HG03025 (cell line): ENCODE data around the gene KCNJ18.
"Not testable (repeated sequence)": the region's sequence is repeated elsewhere in the genome, so short reads cannot be mapped to it uniquely, and the experiment has no call there.

Experiments used
- ATAC-seq: cut with Tn5 transposase; IDR thresholded peaks from one replicate; pipeline ENCODE4 v1.9.1; 2021; ENCODE audit warnings: mild to moderate bottlenecking, moderate library complexity; ENCODE audit not compliant: unreplicated experiment, low FRiP score

The KCNJ18 gene

DNA sequence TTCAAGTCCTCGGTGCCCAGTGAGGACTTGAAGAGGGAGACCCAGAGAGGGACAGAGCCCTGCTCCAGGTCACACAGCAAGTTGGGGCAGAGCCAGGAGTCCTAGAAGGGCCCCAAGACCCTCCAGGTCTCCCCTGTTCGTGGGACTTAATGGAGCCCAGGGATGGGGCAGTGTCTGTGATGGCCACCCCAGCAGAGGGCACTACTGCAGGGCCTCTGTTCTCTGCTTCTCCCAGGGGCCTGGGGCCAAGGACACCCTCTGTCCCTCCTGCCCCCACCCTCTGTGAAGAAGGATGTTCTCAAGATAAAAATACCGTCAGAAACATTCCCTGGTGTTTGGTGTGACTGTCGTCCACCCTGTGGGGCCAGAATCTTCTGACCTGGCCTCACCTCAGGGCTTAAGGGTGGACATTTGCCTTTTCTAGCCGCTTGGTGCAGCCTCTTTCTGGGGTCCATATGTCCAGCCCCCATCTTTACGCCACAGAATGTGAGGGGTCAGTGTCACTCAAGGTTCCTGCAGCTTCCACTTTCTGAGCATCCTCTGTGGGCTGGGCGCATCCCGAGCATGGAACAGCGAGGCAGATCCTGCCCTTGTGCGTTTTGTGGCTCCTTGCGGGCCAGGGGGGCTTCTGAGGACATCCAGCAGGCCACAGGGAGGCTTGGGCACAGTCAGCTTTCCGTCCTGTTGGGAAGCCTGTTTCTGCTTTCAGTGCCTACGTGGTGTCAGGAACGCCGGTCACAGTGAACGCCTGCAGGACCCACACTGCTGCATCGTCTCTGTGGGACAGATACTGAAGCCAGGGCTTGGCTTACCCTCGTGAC lies at the start of gene KCNJ18:
KCNJ18 (plus strand) TSS at position 641 of the 821 bp plus-strand sequence. CDS start 10,264 bp downstream, outside the sequence.
- not testable (repeated sequence) for ATAC-seq

DNA sequence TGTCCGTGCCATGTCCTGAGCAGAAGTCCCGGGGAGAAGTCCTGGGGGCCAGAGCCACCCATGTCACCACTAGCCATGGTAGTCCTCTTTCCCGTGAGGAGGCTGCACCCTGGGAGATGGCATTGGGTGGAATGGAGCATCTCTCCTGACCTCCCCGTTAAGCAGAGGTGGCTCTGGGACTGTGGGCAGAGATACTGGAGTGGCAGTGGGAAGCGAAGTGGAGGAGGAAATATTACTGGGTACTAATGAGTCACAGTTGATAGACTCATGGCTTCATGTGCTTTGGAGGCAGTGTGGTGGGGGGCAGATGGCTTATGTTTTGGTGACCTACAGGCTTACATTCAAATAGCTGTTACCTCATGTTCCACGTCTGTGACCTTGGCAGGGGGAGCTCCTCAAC lies 44.2 kb upstream of the KCNJ18 start:
- not testable (repeated sequence) for ATAC-seq

DNA sequence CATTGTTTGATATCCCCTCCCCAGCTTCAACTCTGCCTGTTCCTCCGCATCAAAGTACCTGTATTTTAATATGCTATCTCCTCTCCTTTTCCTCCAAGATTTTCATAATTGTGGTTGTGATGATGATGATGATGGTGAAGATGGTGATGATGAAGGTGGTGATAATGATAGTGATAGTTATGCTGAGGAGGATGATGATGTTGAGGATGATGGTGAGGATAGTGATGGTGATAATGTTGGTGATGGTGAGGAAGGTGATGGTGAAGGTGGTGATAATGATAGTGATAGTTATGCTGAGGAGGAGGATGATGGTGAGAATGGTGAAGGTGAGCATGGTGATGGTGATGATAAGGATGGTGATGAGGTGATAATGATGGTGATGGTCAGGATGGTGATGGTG lies 42.3 kb upstream of the KCNJ18 start:
- ATAC-seq: not testable (repeated sequence)

DNA sequence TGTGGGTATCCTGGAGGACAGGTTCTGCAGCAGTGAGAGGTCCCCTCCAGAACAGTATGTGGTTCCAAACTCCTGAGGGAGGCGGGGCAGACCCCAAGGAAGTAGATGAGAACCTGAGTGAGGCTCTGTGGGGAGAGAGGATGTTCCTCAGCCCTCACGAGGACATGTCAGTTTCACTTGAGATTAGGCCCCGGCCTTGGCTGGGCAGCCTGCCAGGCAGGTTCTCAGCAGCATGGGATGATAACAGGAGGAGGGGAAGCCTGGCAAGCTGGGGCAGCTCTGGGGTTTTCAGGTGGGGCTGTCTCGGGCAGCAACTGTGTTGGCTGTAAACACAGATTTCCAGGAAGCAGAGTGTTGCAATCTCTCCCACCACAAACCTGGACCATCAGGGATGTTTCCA lies 40.3 kb upstream of the KCNJ18 start:
- not testable (repeated sequence) for ATAC-seq

DNA sequence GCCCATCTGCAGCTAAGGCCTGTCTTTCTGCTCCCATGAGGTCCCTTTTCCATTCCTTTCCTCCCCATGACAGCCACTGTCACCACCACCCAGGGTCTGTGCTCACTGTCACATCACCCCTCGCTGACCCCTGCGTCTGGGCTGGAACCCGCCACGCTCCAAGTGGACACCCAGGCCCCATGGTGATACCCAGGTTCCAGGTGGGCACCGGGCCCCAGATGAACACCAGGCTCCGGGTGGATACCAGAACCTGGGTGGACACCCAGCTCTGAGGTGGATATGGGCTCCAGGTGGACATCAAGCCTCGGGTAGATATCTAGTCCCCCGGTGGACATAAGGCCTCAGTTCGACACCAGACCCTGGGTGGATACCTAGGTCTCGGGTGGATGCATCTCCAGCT lies 39.1 kb upstream of the KCNJ18 start:
- ATAC-seq: not testable (repeated sequence)

DNA sequence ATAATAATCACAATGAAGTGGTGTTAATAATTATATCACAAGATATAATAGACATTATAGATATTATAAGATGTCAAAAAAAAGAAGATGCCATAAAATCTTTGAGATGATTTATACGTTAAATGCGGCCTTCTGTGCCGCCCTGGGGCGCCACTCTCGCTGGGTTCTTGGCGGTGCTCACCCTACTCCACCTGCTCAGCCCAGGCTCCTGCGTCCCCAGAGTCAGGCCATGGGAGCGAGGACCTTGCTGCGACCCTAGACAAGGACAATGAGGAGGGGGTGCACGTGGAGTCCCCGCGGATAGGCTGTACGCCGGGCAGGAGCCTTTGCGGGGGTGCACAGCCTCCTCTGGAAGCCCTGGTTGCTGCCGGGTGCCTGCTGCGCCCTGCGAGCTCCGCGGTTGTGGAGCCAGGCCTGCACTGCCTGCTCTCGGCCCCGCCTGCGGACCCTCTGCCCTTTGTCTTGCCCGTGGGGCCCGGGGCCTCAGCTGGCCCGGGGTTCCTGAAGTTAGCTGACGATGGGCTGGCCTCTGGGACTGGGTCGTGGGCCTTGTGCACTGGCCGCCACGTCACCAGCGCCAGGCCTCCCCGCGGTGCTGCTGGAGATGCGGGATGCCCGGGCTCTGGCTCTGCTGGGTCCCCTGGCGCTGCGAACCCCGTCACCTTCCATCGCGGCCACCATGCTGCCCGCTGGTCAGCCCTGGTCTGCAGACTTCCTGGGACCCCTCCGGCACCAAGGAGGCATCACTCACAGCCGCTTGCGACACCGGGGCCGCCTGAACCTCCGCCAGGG lies 35.6 kb upstream of the KCNJ18 start:
- ATAC-seq: not testable (repeated sequence)

DNA sequence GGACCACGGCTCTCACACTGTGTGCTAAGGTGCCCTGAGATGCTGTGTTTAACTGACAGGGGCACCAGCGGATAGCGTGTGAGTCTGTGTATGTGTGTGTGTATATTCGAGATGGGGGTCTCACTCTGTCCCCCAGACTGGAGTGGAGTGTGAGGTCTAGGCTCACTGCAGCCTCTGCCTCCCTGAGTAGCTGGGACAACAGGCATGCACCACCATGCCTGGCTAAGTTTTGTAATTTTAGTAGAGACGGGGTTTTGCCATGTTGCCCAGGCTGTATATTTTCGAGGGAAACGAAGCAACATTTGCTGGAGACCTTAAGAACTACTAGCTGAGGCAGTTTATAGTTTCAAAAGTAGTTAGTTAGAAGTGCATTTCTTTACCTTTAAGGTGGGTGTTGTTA lies 32.7 kb upstream of the KCNJ18 start:
- not testable (repeated sequence) for ATAC-seq

DNA sequence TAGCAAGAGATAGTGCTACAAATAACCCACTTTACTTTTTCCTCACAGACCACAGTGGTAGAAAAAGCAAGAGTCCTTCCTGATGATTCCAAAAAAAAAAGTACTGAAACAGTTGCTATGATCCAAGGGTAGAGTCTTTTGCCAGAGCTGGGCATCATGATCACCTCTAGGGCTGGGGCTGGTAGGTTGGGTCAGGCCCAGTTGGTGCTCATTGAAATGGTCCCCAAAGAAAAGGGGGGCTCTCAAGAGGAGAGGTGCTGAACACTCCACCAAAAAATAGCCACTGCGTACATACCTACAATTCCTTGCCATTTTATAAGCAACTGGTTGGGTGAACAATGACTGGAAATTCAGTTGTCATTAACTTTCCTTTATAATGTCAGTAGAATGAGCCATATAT lies 30.9 kb upstream of the KCNJ18 start:
- not testable (repeated sequence) for ATAC-seq

DNA sequence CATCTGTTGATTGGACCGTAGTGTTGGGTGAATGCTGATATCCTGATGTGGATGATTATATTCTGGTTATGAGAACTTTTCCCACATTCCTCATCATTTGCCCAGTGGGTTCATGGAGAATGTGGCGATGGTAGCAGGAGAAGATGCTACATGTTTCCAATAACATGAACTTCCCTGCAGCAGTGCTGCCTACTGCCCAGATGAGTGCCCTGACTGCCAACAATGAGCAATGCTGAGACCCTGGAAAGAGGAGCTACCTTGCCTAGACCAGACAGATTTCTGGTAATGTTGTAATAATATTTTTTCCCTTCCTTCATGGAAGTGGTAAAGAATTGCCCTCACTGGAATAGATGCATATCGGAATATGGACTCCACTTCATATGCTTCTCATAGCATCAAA lies 29.2 kb upstream of the KCNJ18 start:
- not testable (repeated sequence) for ATAC-seq

DNA sequence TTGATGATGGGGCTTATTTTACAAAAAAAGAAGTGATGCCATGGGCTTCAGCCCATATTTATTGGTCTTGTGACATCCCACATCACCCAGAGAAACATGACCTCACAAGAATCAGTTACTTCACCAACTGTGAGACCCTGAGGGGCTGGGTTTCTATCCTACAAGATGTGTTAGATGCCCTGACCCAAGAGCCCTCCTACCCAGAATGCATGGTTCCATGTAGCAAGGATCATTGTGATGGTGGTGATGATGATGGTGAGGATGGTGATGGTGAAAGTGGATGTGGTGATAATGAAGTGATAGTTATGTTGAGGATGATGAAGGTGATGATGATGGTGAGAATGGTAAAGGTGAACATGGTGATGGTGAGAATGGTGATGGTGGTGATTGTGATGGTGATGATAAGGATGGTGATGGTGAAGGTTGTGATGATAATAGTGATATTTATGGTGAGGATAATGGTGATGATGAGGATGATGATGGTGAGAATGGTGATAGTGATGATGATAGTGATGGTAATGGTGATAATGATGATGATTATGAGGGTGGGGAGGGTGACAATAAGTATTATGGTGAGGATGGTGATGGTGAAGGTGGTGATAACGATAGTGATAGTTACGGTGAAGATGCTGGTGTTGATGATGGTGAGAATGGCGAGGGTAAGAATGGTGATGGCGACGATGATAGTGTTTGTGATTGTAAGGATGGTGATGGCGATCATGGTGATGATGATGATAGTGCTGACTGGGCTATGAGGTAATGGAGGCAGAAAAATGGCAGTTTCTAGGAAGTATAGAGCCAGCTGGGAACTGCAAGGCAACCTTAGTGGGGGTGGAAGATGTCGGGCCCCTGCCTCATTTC lies 28.5 kb upstream of the KCNJ18 start:
- ATAC-seq: not testable (repeated sequence)

DNA sequence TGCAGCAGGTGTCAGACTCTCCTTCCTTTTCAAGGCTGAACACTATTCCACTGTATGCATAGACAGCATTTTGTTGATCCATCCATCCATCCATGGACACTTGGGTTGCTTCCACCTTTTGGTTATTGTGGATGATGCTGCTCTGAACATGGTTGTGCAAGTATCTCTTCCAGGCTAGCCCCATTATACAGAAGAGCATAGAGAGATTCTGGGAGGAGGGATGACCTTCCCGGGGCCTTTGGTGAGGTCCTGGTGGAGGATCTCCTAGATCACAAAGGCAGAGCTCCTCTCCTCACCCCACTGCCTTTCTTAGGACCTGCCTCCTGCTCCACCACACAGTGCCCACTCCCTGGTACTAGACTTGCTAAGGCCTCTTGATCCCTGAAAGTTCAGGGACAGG lies 27.2 kb upstream of the KCNJ18 start:
- ATAC-seq: not testable (repeated sequence)

DNA sequence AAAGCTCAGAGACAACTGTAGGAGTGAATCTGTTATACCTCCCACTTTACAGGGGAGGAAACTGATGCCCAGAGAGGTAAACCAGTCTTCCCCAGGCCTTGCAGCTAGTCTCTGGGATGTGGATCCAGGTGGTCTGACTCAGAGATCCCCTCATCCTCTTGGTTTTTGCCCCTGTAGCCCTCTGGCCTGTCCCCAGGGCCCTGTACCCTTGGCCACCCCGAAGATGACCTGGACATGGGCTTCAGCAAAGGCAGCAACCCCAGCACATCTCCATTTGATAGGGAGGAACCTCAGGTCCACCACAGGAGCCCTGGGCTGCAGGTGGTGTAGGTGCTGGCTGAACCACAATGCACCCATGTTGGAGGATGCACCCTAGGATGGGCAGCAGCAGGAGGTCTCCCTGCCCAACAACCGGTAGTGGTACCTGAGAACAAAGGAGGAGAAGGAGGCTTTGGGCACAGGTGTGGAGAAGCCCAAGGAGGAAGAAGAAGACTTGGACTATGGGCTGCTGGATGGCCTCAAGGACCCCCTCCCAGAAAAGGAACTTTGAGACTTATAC lies 26.3 kb upstream of the KCNJ18 start:
- not testable (repeated sequence) for ATAC-seq

DNA sequence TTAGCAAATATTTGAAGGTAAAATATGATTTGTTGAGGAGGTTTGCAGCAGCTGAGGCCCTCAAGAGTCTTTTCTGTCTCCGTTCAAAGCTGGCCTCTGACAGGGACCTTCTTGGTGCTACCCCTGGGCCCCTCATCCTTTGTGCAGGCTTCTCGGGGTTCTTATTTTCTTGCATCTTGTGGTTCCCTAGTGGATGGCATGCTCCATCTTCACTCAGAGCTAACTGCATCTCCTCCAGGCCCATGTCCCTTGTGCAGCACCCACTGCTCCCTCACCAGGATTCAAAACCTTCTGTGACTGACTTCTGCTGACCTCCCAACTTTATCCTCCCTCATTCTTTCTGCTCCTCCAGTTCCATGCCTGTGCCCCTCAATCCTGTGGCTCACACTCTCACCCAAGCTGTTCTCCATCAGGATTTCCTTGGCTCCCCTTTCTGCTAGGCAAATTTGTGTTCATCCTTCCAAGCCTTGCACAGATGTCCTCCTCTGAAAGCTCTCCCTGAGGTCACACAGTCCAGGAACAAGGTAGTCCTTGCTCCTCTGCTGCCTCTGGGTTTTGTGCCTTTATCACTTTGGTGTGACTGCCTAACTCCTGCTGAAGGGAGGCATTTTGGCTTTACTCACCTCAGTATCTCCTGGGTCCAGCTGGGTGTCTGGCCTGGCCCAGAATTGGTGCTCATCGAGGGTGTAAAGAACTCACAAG lies 25.5 kb upstream of the KCNJ18 start:
- not testable (repeated sequence) for ATAC-seq

DNA sequence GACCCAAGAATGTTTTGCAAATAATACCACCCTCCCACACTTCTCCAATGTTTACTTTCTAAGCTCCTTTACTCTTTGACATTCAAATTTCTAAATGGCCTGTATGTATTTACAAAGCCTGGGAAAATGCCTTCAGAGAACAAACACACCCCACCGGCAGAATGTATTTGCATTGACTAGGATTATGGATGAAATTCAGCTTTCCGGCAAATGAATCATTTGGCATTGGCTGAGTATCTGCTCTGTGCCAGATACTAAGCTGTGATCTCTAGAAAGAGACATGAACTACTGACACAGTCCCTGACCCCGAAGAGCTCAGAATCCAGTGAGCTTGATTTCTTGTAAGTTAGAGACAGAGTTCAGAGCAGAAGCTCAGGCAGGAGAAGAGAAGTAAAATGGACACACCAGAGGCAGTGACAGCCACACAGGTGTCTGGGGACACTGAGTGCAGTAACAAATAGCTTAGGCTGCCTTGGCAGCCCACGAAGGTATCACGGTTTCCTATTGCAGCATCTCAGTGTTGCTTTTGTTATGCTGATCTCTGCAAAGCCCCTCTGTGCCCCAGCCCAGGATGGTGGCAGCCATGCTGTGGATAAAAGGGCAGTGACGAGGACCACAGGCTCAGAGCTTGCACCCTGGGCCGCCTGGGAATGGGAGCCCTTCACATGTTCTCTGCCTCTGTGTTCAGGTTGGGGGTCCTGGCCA lies 24.8 kb upstream of the KCNJ18 start:
- ATAC-seq: not testable (repeated sequence)

DNA sequence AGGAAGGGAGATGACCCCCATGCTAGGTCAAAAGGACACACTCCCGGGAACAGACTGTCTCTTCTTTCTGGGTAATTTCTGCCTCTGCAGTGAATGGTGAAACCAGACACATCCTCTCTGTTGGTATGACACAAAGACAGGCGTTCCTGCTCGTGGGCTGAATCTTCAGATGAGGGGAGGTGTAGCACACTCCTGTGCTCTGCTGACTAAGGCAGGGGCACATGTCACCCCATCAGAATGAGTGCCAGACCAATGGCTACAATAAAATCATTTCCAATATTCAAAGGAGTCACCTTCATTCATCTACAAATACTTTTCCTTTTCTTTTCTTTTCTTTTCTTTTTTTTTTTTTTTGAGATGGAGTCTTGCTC lies 24.2 kb upstream of the KCNJ18 start:
- not testable (repeated sequence) for ATAC-seq

DNA sequence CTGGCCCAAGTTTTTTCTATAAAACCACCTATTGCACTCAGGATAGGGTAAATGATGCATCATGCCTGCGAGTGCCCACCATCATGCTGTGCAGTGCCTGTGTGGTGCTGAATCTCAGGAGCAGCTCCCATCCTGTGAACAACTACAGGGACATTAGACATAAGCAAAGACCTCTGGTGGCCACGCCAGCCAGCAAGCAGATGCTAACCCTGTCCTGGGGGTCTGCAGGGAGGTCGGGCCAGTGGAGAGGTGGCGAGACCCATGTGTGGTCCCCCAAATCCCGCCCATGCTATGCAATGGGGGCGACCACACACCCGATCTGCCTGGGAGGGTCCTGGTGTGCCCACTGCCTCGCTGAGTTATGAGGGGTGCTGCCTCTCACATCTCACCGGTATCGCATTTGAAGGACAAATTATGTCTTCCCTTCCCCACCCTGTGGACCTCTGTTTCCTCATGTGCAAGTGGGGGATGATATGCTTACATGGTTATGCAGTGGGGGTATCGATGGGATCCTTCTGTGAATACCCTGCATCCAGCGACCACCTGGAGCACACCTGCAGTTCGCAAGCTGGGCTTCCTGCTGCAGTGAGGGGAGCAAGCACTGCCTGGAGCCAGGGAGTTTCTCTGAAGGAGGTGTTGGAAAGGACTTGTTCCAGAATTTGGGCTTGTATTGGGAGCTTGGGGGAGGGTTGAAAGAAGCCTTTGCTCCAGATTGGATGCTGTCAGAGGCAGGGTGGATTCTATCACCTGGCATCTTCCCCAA lies 23.4 kb upstream of the KCNJ18 start:
- ATAC-seq: not testable (repeated sequence)

DNA sequence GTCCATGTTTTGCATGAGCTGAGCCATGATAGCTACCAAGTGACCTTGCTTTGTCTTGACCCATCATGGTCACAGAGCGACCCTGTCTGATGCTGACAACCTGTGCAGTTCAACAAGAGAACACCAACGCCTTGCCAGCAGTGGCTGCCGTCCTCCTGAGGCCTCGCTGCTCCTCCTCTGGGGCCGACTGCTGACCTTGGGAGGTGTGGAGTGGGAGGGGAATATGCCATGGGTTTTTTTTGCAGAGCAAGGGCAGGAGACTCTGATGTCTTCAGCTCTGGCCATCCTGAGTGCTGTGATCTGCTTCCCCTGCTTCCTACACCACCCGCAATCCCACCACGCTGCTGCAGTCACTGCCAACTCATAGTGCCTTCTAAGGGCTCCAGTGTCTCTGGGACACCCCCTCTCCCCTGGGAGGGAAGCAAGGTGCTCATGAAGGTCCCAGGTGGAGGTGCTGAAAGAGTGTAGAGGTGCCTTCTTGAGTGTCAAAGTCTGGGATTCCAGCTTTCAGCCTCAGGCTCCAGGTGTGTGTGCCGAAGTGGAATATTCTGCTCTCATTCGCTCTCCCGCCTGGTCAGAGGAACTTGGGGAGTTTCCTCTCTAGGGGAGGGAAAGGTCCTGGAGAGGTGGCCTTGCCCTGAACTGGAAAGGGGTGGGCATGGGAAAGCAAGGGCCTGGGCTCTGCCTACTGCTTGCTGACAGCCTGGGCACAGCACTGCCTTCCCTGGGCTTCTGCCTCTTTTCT lies 22.5 kb upstream of the KCNJ18 start:
- ATAC-seq: not testable (repeated sequence)
